ENCODE results near the gene AFF1.

Gene AFF1

GRCh38 chr4:86948276-86948675, 13.5 kb downstream of the AFF1 start:
- Histone ChIP-seq H4K20me1 (ENCODE audit: low read depth, low read length) (no peaks in the 10 kb centered on the region), H3K79me2 (ENCODE audit: insufficient read depth, low read length) (no peaks in the 10 kb centered on the region)
- TF ChIP-seq EZH2phosphoT487 (conservative IDR thresholded peaks at IDR 0.05; ENCODE audit: low read length) = no peak
- TF ChIP-seq, protein P1, sequence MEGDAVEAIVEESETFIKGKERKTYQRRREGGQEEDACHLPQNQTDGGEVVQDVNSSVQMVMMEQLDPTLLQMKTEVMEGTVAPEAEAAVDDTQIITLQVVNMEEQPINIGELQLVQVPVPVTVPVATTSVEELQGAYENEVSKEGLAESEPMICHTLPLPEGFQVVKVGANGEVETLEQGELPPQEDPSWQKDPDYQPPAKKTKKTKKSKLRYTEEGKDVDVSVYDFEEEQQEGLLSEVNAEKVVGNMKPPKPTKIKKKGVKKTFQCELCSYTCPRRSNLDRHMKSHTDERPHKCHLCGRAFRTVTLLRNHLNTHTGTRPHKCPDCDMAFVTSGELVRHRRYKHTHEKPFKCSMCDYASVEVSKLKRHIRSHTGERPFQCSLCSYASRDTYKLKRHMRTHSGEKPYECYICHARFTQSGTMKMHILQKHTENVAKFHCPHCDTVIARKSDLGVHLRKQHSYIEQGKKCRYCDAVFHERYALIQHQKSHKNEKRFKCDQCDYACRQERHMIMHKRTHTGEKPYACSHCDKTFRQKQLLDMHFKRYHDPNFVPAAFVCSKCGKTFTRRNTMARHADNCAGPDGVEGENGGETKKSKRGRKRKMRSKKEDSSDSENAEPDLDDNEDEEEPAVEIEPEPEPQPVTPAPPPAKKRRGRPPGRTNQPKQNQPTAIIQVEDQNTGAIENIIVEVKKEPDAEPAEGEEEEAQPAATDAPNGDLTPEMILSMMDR (IDR thresholded peaks at IDR 0.05; ENCODE audit: insufficient read depth, low read length, poor library complexity, severe bottlenecking) = no peak

DNA sequence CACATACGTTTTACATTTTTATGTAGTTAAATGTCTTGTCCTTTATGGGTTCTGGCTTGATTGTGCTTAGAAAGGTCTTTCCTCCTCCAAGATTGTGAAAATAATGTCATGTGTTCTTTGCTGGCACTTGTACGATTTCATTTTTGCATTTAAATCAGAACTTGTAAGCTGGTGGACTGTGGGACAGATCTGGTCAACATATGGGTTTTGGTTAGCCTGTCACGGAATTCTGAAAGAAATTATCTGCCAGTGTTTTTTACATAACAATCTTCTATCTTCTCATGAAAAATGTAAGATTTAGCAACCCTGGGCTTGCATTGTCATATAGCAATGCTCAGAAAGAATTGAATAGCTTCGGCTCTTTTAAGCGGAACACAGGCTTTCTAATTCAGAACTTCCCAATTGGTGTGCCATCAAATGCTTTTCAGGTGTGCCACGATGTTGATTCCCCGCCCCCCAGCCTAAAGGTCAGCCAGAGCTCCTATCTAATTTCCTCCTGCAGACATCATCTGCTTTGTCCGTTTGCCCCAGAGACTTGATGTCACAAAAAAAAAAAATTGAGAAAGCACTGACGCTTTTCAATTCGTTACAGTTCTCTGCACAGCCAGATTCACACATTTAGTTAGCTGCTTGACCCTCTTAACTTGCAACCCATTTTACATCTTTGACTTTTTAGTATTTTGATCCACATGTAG, 16.2 kb downstream of the AFF1 start:
- no peak overlapping the region for H3K9ac ChIP-seq (ENCODE audit: low read length)
- no peaks in the 10 kb centered on the region for H4K20me1 ChIP-seq (ENCODE audit: low read depth, low read length)
- no peaks in the 10 kb centered on the region for H3F3A ChIP-seq (ENCODE audit: insufficient read depth)
- no peak overlapping the region for H2AFZ ChIP-seq (ENCODE audit: low read depth, low read length, severe bottlenecking)
- H3K9me3 ChIP-seq (ENCODE audit: insufficient read depth, low read length) = no peaks in the 10 kb centered on the region
- no peak overlapping the region for H3K27ac ChIP-seq (ENCODE audit: low read depth, low read length)
- no peaks in the 10 kb centered on the region for H3K27me3 ChIP-seq (ENCODE audit: low read length)
- no peaks in the 10 kb centered on the region for H3K79me2 ChIP-seq (ENCODE audit: insufficient read depth, low read length)
- H3K4me2 ChIP-seq (ENCODE audit: low read depth, low read length, poor library complexity, severe bottlenecking) = no peak overlapping the region
- no peaks in the 10 kb centered on the region for H3K9me2 ChIP-seq (replicated peaks; ENCODE audit: insufficient read depth, low read length)
- TF ChIP-seq, protein P1 (IDR thresholded peaks at IDR 0.05; ENCODE audit: insufficient read depth, low read length, poor library complexity, severe bottlenecking) = no peak
- TF ChIP-seq EZH2phosphoT487 (conservative IDR thresholded peaks at IDR 0.05; ENCODE audit: low read length) = no peak
- no peaks in the 10 kb centered on the region for H3K36me3 ChIP-seq (ENCODE audit: low read length)
- no peak overlapping the region for H3K4me3 ChIP-seq (ENCODE audit: insufficient read depth, low read length, poor library complexity, severe bottlenecking)

More at GRCh38 chr4:86948276-86948675, 13.5 kb downstream of the AFF1 start:
- H2AFZ ChIP-seq (ENCODE audit: low read depth, low read length, severe bottlenecking) = no peak overlapping the region
- H3K9me2 ChIP-seq (replicated peaks; ENCODE audit: insufficient read depth, low read length) = no peaks in the 10 kb centered on the region
- no peak overlapping the region for H3K4me2 ChIP-seq (ENCODE audit: low read depth, low read length, poor library complexity, severe bottlenecking)
- no peak overlapping the region for H3K27ac ChIP-seq (ENCODE audit: low read depth, low read length)
- H3K27me3 ChIP-seq (ENCODE audit: low read length) = no peaks in the 10 kb centered on the region
- H3F3A ChIP-seq (ENCODE audit: insufficient read depth) = no peaks in the 10 kb centered on the region
- H3K9ac ChIP-seq (ENCODE audit: low read length) = no peak overlapping the region
- no peaks in the 10 kb centered on the region for H3K9me3 ChIP-seq (ENCODE audit: insufficient read depth, low read length)
- no peaks in the 10 kb centered on the region for H3K36me3 ChIP-seq (ENCODE audit: low read length)
- H3K4me3 ChIP-seq (ENCODE audit: insufficient read depth, low read length, poor library complexity, severe bottlenecking) = no peak overlapping the region

DNA sequence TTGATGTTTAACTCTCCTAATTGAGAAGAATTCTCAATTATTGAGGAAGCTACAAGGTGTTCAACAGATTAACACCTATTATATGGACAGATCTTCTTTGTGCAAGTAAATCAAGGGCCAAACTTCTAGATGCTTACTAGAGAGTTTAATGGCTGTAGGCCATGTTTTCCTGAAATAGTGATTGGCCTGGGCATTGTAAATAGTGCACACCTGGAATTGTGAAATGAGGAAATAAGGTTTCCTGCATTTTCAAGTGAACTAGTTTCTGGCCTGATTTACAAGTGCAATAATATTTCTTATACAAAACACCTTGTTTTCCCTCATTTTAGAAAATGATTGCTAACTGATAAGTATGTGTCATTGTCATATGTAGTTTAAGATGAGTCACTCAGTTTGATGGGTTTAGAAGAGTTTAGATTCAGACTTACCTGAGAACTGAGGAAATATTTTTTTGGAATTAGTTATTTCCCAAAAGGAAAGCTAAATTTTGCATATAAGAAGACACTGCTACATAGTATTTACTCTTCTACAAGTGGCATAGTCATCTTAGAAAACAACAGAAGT, 21.2 kb downstream of the AFF1 start:
- H4K20me1 ChIP-seq (ENCODE audit: low read depth, low read length) = no peaks in the 10 kb centered on the region

More for the DNA sequence above, 21.2 kb downstream of the AFF1 start:
- no peak overlapping the region for H3K4me3 ChIP-seq (ENCODE audit: insufficient read depth, low read length, poor library complexity, severe bottlenecking)
- no peaks in the 10 kb centered on the region for H3F3A ChIP-seq (ENCODE audit: insufficient read depth)
- no peak overlapping the region for H3K9ac ChIP-seq (ENCODE audit: low read length)
- no peak overlapping the region for H3K27ac ChIP-seq (ENCODE audit: low read depth, low read length)
- H2AFZ ChIP-seq (ENCODE audit: low read depth, low read length, severe bottlenecking) = no peak overlapping the region
- H3K36me3 ChIP-seq (ENCODE audit: low read length) = no peaks in the 10 kb centered on the region
- H3K27me3 ChIP-seq (ENCODE audit: low read length) = no peaks in the 10 kb centered on the region
- H3K9me3 ChIP-seq (ENCODE audit: insufficient read depth, low read length) = no peaks in the 10 kb centered on the region
- no peaks in the 10 kb centered on the region for H3K9me2 ChIP-seq (replicated peaks; ENCODE audit: insufficient read depth, low read length)
- no peaks in the 10 kb centered on the region for H3K79me2 ChIP-seq (ENCODE audit: insufficient read depth, low read length)
- no peak for TF ChIP-seq EZH2phosphoT487 (conservative IDR thresholded peaks at IDR 0.05; ENCODE audit: low read length)
- TF ChIP-seq, protein P1 (IDR thresholded peaks at IDR 0.05; ENCODE audit: insufficient read depth, low read length, poor library complexity, severe bottlenecking) = no peak
- H3K4me2 ChIP-seq (ENCODE audit: low read depth, low read length, poor library complexity, severe bottlenecking) = no peak overlapping the region
